Hematopoietic multipotent progenitor cell treated with erythropoietin and hydrocortisone succinate and interleukin-3 and kit ligand, for 4 days (in vitro differentiated cells): ENCODE measurements around the gene CLPTM1.
A peak's percentile ranks its signal among the peaks of the same experiment; 100 is the strongest.

ENCODE experiments used
- DNase-seq: peaks from one replicate; pipeline ENCODE4 v3.0.0-alpha.2; 2015

CLPTM1 gene

DNA sequence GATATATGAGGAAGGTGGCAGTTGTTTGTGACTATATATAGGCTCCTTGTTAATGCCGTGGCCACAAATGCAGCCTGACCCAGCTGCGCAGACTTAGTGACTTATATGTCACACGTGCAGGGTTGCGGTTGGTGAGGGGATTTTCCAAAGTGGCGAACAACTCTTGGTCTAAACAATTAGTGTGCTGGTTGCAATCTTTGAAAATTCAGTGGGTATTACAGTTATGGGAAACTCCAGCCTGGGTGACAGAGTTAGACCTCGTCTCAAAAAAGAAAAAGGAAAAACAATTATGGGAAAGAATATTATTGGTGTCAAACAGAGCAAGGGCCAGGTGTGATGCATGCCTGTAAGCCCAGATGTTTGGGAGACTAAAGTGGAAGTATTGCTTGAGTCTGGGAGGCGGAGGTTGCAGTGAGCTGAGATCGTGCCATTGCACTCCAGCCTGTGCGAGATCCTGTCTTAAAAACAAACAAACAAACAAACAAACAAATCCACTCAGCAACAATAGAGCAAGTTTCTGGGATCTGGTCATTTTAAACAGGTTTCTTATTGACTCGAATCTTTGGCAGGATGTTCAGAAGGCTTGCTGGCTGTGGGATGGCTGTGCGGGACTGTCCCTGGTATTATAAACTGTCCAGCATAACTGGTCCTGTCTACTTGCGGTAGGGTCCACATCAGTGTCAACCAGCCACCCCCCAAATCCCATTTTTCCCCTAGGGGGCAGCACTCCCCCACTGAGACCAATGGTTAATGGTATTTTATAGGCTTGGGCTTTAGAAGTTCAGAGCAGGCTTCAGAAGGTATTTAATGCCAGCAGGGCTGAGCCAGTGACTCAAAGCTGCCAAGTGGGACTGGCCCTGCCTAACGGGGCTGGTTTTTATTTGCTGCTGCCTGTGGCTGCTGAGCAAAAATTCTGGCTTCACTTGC, 61.5 kb downstream of the CLPTM1 start:
- DNase-seq: peak; percentile 89

DNA sequence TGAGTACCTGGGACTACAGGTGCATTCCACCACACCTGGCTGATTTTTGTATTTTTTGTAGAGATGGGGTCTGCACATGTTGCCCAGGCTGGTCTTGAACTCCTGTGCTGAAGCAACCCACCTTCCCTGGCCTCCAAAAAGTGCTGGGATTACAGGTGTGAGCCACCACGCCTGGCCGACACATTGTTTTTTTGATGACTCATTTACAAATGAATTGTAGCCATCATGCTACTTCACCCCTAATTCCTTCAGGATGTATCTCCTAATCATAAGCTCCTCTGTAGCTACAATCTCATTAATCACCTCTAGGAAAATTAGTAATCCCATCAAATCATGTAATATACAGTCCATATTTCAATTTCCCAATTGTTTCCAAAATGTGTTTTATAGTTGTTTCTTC, 64.0 kb downstream of the CLPTM1 start:
- DNase-seq: no peak

DNA sequence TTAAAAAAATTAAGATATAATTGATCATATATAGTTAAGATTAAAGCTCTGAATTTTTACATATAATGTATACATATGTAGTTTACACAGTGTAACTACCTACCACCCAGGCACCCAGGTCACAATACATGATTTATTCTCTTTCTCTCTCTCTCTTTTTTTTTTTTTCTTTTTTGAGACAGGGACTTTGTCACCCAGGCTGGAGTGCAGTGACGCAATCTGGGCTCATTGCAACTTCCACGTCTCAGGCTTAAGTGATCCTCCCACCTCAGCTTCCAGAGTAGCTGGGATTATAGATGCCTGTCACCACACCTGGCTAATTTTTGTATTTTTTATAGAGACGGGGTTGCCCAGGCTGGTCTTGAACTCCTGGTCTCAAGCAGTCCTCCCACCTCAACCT, 64.9 kb downstream of the CLPTM1 start:
- no peak for DNase-seq

DNA sequence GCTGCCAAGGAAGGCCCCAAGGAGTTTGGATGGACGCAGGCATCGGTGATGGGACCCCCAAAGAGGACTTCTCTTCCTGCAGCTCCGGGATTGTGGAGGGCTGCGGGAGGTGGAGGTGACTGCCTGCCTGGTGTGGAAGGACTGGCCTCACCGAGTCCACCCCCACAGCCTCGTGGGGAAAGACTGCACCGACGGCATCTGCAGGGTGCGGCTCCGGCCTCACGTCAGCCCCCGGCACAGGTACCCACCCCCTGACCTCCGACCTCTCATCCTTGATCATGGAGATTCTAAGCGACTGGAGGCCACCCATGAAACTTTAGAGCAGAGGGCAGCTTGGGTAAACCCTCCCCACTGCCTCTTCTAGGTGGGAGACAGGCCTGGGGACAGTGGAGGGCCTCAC, 66.8 kb downstream of the CLPTM1 start:
- no peak for DNase-seq

DNA sequence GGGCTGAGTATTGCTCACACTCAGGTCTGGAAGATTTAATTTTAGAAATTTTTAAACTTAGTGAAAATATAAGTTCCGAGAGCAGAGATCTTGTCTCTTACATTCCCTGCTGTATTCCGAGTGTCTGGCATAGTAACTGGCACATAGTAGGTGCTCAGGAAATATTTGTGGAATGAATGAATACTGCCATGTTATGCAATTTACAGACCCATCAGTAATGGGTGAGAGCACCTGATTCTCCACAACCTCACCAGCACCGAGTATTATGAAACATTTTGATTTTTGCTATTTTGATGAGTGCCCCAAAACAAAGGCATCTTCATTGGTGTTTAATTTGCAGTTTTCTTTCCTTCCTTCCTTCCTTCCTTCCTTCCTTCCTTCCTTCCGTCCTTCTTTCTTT, 67.9 kb downstream of the CLPTM1 start:
- no peak for DNase-seq

DNA sequence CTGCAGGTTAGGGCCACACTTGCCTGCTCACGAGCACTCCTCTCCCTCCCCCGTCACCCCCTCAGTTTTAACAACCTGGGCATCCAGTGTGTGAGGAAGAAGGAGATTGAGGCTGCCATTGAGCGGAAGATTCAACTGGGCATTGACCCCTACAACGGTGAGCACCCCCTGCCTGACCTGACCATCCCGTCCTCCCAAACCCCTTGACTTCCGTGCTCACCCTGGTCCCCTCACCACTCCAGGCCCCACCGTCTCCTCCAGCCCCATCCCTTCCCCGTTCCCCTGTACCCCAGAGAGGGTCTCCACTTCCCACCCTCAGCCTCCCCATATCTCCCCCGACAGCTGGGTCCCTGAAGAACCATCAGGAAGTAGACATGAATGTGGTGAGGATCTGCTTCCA, 70.1 kb downstream of the CLPTM1 start:
- DNase-seq: no peak

DNA sequence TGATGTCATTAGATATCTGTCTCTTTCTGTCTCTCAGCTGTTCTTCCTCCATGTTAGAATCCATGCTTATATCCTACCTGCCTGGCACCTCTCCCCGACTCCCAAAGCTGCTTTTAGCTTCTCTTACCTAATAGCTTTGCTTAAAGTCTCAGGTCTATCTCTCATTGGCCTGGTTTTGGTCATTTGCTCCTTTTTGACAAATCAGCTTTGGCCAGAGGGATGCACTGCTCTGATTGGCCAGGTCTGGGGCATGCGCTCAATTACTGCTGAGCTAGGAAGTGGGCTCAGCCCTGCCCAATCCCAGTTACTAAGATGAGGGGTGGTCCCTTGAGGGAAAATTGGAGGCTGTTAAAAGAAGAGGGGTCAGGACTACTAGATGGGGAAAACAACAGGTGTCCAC, 72.2 kb downstream of the CLPTM1 start:
- DNase-seq: no peak

DNA sequence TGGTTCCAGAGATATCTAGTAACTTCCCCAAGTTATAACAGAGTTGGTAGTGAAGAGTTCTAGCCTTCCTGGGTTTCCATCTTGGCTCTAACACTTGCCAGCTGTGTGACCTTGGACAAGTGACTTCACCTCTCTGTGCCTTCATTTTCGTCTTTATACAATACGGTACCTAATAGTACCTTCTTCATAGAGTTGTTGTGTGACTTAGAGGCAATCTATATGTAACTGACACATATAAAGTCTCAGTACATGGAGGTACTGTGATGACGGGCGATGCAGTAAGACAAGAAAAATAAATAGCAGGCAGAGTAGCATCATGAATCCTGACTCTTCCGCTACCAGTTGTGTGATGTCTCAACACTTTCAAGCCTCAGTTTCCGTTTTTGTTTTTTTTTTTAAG, 75.6 kb downstream of the CLPTM1 start:
- DNase-seq: no peak

DNA sequence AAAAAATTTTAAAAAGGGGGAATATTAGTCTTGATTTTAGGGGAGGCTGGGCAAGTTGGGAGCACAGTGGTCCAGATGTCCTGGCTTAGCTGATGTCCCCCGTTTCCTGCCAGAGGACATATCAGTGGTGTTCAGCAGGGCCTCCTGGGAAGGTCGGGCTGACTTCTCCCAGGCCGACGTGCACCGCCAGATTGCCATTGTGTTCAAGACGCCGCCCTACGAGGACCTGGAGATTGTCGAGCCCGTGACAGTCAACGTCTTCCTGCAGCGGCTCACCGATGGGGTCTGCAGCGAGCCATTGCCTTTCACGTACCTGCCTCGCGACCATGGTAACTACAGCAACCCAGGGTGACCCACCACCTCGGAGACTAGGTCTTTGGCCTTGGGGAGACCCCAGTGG, 77.2 kb downstream of the CLPTM1 start:
- DNase-seq: no peak

DNA sequence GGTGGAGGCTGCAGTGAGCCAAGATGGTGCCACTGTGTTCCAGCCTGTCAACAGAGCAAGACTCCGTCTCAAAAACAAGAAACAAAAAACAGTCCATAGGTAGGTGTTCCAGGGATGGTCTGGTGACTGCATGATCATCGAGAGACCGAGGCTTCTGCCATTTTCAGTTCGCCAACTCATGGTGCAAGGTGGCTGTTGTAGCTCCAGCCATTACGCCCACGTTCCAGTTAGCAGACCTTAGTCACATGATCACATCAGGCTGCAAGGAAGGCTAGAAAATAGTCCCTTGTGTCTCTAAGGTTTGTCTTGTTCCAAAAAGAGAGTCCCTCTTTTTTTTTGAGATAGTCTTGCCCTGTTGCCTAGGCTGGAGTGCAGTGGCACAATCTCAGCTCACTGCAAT, 80.6 kb downstream of the CLPTM1 start:
- no peak for DNase-seq

DNA sequence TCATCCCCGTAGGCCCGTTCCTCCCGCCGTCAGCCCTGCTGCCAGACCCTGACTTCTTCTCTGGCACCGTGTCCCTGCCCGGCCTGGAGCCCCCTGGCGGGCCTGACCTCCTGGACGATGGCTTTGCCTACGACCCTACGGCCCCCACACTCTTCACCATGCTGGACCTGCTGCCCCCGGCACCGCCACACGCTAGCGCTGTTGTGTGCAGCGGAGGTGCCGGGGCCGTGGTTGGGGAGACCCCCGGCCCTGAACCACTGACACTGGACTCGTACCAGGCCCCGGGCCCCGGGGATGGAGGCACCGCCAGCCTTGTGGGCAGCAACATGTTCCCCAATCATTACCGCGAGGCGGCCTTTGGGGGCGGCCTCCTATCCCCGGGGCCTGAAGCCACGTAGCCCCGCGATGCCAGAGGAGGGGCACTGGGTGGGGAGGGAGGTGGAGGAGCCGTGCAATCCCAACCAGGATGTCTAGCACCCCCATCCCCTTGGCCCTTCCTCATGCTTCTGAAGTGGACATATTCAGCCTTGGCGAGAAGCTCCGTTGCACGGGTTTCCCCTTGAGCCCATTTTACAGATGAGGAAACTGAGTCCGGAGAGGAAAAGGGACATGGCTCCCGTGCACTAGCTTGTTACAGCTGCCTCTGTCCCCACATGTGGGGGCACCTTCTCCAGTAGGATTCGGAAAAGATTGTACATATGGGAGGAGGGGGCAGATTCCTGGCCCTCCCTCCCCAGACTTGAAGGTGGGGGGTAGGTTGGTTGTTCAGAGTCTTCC, 82.4 kb downstream of the CLPTM1 start:
- DNase-seq: no peak

DNA sequence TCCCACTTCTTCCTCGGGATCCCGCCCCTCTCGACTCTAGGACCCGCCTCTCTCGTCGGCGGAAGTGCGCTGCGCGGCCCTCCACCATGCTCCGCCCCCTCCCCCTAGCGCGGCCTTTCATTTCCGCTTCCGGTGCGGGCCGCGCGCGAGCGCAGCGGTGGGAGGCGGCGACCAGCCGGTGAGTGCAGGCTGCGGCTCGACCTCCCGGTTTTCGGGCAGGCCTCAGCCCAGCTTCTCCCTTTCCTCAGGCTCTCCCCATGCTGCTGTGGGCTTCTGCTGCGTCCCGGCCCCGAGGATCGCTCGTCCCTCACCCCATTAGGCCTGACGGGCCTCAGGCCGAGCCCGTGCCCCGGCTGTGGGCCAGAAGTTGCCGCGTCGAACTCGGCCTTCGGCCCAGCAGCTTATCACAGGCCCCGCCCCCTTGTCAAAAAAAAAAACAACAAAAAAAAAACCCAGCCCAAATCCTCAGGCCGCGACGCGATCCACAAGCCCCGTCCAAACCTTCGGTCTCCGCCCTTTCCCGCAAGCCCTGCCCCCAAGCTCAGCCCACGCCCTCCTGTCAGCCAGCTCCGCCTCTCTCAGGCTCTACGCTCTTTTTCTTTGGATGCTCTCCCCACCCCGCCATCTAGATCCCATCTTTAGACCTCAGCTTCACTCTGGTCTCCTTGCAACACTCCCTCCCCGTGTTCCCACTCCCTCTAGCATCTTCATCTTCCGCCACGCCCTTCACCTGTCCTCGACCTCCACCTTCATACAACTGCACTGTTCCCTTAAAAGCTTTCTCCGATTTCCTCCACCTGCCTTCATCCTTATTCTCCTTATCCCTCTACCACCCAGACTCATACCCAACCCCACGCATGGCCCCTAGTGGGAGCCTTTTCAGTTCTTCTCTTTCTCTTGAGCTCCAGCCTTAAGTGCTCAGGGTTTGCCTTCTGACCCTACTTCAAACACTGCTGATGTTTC, 84.0 kb downstream of the CLPTM1 start, which contains the start of gene CLASRP:
TSS of gene CLASRP (plus strand) at position 115 of the 963 bp plus-strand sequence. CDS start 1,168 bp downstream, outside the sequence.
- DNase-seq: peak; percentile 96

DNA sequence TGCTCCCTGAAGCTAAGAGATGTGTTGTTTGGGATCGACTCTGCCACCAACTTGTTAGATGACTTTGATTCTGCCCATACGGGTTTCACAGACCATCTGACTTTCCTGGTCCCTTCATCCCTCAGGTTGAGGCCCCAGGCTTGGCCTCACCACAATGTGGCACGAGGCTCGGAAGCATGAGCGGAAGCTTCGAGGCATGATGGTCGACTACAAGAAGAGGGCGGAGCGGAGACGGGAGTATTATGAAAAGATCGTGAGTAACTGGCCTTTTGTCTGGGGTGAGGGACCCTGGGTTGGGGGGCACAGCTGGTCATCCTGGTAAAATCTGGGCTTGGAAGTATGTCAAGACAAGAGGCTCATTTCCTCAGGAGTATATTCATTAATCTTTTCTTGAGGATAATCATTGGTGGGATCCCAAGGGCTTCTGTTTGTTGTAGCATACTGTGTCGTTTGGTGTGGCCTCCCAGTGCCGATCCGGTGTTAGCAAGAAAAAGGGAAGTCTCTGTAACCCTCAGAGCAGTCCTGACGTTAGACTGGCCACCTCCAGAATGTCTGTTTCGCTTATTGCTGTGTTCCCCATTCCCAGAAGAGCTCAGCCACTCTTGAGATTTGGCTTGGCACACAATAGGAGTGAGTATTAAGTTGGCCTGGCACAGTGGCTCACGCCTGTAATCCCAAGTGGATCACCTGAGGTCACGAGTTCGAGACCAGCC, 85.0 kb downstream of the CLPTM1 start:
- DNase-seq: peak; percentile 59

DNA sequence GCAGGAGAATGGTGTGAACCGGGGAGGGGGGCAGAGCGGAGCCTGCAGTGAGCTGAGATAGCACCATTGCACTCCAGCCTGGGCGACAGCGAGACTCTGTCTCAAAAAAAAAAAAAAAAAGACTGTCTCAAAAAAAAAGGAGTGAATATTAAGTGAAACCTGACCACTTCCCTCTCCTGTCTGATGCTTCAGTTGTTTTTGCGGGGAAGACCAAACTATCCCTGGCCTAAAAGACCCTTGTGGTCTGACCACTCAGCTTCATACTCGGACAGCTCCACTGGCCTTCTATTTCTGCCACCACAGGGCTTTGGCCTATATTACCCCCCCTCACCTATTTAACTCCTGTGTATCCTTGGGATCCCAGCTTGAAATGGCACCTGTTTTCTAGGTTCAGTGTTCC, 85.9 kb downstream of the CLPTM1 start:
- DNase-seq: no peak
